Activated naive CD4-positive, alpha-beta T cell treated with anti-CD3 and anti-CD28 coated beads, Interleukin-2, amount 50 U/mL, for 72 hours (primary cell): Measurements from ENCODE around the gene HILPDA. TPM values are rescaled to one million over a fixed set of nuclear protein-coding genes. Genes with fewer than 3 reads are reported as not detected.

Experiments used
- ATAC-seq, 2 donors: fragments of 150-1000 bp; cut with Tn5 transposase; 2 replicates each; pipeline ENCODE4 v1.10.0; 2021; ENCODE audit warnings: mild to moderate bottlenecking in 2 of 2, moderate library complexity in 2 of 2
- DNase-seq, 2 donors: peaks; one replicate each; pipeline ENCODE4 v3.0.0; 2021 to 2022; ENCODE audit warnings: low spot score in 2 of 2
- H3K27ac Mint-ChIP-seq, 2 donors: one replicate each; pipeline ENCODE4 v1.8.0; 2022; ENCODE audit warnings: mild to moderate bottlenecking in 2 of 2, mixed read lengths in 2 of 2
- H3K36me3 Mint-ChIP-seq, 2 donors: one replicate each; pipeline ENCODE4 v1.8.0; 2022; ENCODE audit warnings: mixed read lengths in 2 of 2
- H3K9me3 Mint-ChIP-seq, 2 donors: one replicate each; pipeline ENCODE4 v1.8.0; 2022; ENCODE audit warnings: mixed read lengths in 2 of 2
- total RNA-seq, 2 donors: library from RNA; stranded (reverse); gene quantifications; one replicate each; pipeline ENCODE4 v1.2.3, GENCODE V29; 2022

The HILPDA gene
- total RNA-seq, 2 donors from 2014 or later, result 20.3 to 239 TPM

DNA sequence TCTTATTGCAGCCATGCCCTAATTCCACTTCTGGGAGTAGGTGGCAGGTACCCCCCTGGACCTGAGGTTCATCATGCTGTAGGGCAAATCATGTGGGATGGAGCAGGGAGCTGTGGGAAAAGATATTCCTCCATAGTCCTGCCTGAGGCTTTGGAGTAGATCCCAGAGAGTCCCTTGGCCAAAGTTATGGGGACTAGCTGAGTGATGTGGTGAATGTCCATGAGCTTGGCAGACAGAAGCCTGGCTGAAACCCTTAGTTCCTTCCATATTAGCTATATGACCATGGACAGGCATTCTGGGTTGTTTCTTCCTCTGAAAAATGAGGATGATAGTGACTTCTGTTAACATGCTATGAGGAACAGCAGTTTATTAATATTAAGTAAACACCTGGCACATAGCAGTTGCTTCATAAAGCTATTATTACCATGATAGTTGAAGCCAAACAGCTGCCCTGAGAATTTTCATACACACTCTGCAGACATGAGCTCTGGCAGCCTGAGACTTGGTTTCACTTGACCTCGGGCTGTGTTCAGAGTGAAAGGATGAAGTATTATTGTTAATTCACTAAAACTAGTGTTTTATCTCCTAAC, 30.9 kb upstream of the HILPDA start:
- ATAC-seq (no peak), DNase-seq (no peak)
- Mint-ChIP-seq H3K27ac (no peak overlapping the region), H3K36me3 (no peaks in the 10 kb centered on the region), H3K9me3 (no peaks in the 10 kb centered on the region)

DNA sequence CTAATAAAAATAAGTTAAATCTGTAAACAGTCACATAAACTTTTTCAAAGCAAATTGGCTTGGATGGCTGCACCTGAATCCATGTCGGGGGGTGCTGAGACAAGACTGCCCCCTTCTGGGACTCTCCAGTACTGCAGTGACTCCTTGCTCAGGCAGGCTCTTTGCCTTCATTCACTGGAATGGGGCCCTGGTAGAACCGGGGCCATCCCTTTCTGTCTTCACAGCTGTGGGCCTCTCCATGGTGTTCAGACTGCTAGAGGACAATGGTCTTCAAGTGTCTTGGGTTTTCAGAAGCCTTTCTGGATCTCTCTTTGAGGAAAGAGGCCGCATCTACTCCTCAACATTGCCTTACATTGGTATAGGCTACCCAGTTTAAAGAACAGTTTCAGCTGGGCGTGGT, 29.8 kb upstream of the HILPDA start:
- H3K36me3 Mint-ChIP-seq, result no peaks in the 10 kb centered on the region
- H3K27ac Mint-ChIP-seq, result no peak overlapping the region
- peak; percentile 73 to 89 for DNase-seq
- peak; percentile 79 to 84 for ATAC-seq
- H3K9me3 Mint-ChIP-seq, result no peaks in the 10 kb centered on the region

DNA sequence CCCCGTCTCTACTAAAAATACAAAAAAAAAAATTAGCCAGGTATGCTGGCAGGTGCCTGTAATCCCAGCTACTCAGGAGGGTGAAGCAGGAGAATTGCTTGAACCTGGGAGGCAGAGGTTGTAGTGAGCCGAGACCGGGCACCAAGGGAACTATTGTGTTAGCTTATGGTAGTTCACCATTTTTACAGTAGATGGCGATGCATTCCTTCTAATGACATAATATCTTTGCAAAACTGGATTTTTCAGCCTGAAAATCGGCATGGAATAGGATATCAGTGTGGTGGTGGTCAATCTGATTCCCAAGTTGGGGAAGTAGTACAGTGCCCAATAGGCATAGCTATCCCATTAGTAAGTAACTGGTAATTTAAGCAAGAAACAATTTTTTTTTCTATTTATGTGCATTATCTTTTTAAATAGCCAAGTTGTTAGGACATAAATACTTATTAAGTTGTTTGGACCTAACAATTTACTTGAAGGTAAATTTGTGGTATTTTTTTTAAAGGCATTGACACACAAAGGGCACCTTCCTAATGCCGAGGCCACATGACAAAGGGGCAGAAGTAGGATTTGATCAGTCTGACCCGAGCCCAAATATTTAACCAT, 28.3 kb upstream of the HILPDA start:
- no peaks in the 10 kb centered on the region for H3K9me3 Mint-ChIP-seq
- DNase-seq, result no peak
- no peaks in the 10 kb centered on the region for H3K36me3 Mint-ChIP-seq
- H3K27ac Mint-ChIP-seq, result no peak overlapping the region
- peak; percentile 61 to 69 for ATAC-seq

DNA sequence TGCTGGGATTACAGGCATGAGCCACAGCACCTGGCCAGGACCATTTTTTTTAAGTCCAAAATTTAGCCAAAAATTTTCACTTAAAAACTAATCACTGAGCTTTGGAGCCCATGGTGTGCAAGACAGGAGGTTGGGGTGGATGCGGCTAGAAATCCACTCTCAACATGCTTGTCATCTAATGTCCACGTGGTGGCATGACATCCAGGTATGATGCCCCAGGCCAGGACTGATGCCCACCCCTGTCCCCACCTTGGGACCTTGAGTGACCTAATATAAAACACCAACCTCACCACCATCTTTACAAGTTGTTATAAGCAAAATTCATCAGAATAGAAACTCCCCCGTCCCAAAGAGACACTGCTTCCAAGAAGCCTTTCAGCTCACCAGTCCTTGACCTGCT, 25.5 kb upstream of the HILPDA start:
- no peak for DNase-seq
- no peak for ATAC-seq
- no peaks in the 10 kb centered on the region for H3K36me3 Mint-ChIP-seq
- no peak overlapping the region for H3K27ac Mint-ChIP-seq
- no peaks in the 10 kb centered on the region for H3K9me3 Mint-ChIP-seq

DNA sequence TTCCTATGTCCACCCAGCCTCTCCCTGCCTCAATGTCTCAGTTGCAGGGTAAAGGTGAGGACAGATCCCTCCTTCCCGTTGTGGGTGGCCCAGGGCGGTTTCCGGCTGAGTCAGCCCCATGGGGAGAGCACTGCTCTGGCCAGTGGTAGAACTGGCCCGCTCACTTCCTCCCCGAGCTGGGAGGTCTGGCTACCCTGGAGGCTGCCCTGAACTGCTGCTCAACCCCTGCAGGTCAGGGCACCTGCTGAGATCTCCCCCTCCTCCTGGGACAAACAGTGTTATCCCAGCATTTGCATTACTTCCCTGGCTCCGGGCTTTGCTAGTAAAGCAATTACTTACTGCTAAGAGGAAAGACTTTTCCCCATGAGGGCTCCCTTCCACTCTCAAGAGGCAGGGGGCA, 24.5 kb upstream of the HILPDA start:
- no peak overlapping the region for H3K27ac Mint-ChIP-seq
- DNase-seq (no peak), ATAC-seq (no peak)
- no peaks in the 10 kb centered on the region for H3K36me3 Mint-ChIP-seq
- no peaks in the 10 kb centered on the region for H3K9me3 Mint-ChIP-seq

DNA sequence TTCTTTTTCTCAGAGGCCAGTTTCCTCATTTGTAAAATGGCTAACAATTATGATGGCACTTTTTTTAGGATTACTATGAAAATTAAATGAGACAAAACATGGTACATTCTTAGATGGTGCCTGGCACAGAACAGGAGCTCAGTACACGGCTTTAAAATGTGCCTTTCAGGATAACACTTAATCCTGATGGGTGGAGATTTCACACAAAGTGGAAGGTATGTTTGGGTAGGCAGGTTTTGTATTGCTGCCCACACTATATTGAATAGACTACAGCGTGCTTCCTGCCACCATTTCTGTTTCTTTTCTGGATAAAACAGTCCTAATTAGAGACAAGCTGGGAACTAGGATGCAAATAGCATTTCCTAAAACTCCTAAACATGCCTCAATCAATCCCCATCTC, 23.9 kb upstream of the HILPDA start:
- DNase-seq (no peak), ATAC-seq (no peak)
- H3K9me3 Mint-ChIP-seq, result no peaks in the 10 kb centered on the region
- H3K36me3 Mint-ChIP-seq, result no peaks in the 10 kb centered on the region
- H3K27ac Mint-ChIP-seq, result no peak overlapping the region

DNA sequence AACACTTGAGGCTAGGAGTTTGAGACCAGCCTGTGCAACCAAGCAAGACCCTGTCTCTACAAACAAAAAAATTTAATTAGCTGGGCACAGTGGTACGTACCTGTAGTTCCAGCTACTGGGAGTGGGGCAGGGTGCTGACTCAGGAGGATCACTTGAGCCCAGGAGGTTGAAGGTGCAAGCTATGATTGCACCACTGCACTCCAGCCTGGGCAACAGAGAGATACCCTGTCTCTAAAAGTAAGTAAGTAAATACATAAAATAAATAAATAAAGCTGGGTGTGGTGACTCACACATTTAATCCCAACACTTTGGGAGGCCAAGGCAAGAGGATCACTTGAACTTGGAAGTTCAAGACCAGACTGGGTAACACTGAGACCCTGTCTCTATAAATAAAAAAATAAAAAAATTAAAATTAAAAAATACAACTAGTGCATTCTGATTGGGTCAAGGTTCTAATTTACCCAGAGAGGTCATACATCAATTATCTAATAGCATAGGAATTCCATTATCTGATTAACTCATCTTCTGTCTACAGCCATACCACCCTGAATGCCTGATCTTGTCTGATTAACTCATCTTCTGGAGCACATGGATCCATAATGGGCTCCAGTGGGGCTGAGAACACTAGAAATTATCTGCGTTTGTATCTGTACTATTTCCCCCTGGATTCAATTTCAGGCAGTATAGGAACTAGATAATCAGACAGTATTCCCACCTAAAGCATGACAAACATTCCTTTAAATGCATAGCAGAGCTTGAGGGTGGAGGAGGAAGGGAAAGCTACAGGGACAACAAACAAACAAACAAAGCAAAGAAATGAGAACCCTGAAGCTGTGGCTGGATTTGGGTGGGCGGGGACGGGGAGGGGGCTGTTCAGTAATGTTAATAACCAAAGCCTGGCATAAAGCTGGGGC, 21.0 kb upstream of the HILPDA start:
- Mint-ChIP-seq H3K36me3 (no peaks in the 10 kb centered on the region), H3K27ac (no peak overlapping the region), H3K9me3 (no peaks in the 10 kb centered on the region)
- DNase-seq (no peak), ATAC-seq (no peak)

DNA sequence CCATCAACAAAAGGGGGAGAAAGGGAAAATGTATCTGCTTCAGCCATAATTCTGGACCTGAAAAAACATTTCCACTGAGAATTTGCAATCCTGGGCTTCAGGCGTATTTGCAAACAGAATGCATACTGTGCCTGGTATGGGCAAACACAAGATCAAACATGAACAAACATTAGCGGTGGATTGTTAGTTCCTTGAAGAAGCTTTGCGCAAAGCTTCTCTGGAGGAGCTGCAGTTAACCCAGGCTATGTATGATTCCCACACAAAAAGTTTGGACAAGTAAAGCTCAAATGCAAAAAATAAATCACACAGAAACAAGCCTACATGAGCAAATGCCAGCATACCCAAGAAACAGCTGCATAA, 20.4 kb upstream of the HILPDA start:
- ATAC-seq, result no peak
- Mint-ChIP-seq H3K9me3 (no peaks in the 10 kb centered on the region), H3K36me3 (no peaks in the 10 kb centered on the region), H3K27ac (no peak overlapping the region)
- DNase-seq, result no peak

DNA sequence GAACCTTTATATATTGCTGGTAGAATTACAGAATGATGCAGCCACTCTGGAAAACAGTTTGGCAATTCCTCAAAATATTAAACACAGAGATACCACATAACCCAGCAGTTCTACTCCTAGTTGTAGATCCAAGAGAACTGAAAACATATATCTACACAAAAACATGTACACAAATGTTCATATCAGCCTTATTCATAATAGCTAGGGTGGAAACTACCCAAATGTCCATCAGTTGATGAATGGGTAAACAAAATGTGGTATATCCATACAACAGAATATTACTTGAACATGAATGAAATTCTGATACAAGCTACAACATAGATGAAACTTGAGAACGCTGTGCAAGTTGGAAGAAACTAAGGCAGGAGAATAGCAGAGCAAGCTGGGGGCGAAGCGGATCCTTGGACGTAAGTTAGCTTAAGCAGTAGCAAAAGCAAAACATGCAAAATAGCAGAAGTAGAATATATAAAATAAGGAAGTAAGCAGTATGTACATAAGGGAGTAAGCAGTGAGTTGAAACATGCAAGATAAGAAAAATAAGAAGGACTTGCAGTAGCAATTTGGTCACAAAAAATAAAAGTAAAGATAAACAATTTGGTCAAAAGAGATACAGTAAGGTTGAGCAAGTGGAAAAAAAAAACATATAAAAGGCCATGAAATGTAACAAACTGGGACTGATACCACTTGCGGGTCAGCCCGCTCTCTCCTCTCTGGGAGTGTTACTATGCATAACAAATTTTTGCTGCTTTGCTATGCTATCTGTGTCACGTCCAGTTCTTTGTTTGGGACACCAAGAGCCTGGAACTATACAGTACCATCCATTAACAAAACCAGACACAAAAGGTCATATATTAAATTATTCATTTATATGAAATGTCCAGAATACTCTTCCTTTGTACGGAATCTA, 18.0 kb upstream of the HILPDA start:
- DNase-seq, result no peak
- no peaks in the 10 kb centered on the region for H3K36me3 Mint-ChIP-seq
- H3K9me3 Mint-ChIP-seq, result no peaks in the 10 kb centered on the region
- ATAC-seq, result no peak
- H3K27ac Mint-ChIP-seq, result peak overlapping the region in 1 of 2 donors; percentile 3

DNA sequence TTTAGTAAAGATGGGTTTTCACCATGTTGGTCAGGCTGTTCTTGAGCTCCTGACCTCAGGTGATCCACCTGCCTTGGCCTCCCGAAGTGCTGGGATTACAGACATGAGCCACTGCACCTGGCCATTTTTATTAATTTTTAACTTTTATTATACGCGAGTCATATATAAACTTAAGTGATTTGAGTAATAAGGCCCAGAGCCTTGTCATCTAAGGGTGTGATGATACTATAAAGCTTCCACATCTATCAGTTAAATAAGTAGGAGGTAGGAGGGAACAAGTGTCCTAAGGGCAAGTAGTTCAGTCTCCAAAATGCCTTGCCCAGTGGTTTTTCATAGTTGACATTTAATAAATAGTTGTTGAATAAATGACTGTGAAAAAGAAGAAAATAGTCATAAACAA, 13.3 kb upstream of the HILPDA start:
- no peak for ATAC-seq
- DNase-seq, result no peak
- H3K9me3 Mint-ChIP-seq, result no peaks in the 10 kb centered on the region

DNA sequence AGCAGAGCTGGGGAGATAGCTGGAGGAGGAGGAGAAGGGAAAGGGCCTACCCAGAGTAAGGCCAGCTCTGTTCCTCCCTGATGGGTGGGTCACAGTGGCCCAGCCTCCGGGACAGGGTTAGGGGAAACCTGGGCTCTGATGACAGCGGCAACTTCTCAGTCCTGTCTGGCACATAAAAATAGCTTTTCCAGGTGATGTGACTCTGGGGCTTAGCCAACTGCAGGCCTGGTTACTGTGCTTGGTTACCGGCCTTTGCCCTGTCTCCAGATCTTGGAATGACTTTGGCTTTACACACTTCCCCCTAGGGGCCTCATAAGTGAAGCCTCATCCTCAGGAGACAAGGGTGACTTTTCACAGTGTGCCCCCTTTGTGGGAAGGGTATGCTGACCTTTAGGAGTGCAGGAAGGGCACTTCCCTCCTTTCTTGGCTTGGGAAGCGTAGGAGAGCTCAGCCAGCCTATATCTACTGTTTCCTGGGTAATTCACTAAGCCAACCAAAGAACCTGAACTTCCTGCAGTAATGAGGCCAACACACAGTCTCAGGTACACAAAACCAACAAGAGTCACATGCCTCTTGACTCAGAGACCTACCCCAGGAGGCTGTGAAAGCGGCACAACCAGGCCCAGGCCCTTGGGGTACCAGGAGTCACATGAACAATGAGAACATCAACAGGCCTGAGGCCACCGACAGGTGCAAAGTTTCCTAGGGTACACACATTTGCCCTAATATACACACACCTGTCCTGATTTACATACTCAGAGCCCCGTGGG, 11.7 kb upstream of the HILPDA start:
- Mint-ChIP-seq H3K36me3 (no peaks in the 10 kb centered on the region), H3K27ac (no peak overlapping the region)
- ATAC-seq, result peak in 1 of 2 donors; percentile 74

More for the DNA sequence above, 13.3 kb upstream of the HILPDA start:
- no peaks in the 10 kb centered on the region for H3K36me3 Mint-ChIP-seq
- no peak overlapping the region for H3K27ac Mint-ChIP-seq

DNA sequence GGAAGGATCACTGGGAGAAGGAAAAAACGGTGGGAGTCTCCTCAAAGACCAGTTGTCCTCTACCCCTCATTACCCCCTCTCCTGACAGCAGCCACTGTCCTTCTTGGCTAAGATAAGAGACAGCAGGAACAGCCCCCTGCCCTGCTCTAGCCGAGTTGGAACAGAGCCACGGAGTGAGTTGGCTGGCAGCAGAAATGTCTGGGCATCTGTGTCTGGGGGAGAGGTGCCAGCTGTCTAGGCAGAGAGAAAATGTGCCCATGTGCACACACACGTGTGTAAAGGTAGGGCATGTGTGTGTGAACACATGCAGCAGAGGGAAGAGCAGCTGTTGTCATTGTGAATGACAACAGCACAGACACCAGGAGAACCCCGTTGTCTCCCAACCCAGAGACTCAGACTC, 9.4 kb upstream of the HILPDA start:
- Mint-ChIP-seq H3K27ac (peak overlapping the region in 1 of 2 donors; percentile 17), H3K9me3 (no peaks in the 10 kb centered on the region), H3K36me3 (peaks cover 0 to 6% of the 10 kb centered on the region in 2 donors)
- no peak for ATAC-seq
- DNase-seq, result no peak

More for the DNA sequence above, 11.7 kb upstream of the HILPDA start:
- DNase-seq, result no peak
- H3K9me3 Mint-ChIP-seq, result no peaks in the 10 kb centered on the region

DNA sequence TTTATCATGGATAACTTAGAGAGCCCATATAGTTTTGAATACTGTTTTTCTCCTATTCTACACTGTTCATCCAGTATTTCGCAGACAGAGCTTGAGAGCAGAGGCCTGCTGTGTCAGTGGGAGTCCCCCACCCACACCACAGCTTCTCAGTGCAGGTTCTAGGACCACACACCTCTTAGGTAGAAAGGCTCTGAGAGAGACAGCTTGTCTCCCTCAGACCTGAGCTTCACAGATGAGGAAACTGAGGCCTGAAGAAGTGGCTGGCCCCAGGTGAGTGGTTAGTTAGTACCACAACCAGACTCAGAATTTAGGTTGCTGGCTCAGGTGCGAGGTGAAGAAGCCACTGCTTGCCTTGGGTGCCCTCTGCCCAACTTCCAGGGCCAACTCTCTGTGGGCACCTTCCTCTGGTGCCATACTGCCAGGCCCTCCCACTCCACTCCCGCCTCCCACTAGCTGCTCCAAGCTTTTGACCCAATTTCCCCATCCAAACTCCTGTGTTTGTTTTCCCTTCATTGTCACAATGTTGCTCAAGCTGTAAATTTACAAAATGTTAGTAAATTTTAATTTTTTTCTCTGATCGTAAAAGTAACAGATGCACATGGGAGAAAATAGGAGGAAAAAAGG, 7.6 kb upstream of the HILPDA start:
- DNase-seq, result no peak

DNA sequence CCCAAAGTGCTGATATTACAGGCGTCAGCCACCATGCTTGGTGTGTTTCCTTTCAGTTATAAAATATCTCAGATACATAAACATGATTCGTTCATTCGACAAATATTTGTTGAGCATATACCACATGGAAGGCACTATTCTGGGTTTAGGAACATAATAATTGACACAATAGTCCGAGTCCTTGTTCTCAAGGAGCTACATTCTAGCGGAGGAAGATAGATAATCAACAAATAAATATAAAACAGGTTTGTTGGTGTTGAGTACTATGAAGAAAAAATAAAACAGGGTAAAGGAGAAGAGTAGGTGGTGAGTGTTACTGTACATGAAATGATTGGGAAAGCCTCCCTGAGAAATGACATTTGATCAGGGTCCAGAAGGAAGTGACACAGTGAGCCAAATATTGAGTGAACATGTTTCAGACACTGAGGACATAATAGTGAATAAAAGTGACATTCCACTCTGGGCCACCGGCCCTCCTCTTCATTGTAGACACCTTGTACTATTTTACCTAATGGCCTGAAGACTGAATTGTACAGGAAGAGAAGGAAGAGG, 6.9 kb upstream of the HILPDA start:
- peaks cover 0 to 20% of the 10 kb centered on the region in 2 donors for H3K36me3 Mint-ChIP-seq
- peak overlapping the region in 1 of 2 donors; percentile 24 for H3K27ac Mint-ChIP-seq
- H3K9me3 Mint-ChIP-seq, result no peaks in the 10 kb centered on the region
- ATAC-seq, result no peak
- DNase-seq, result no peak

More for the DNA sequence above, 7.6 kb upstream of the HILPDA start:
- peaks cover 0 to 20% of the 10 kb centered on the region in 2 donors for H3K36me3 Mint-ChIP-seq
- ATAC-seq, result peak; percentile 34 to 48
- H3K9me3 Mint-ChIP-seq, result no peaks in the 10 kb centered on the region
- H3K27ac Mint-ChIP-seq, result no peak overlapping the region

DNA sequence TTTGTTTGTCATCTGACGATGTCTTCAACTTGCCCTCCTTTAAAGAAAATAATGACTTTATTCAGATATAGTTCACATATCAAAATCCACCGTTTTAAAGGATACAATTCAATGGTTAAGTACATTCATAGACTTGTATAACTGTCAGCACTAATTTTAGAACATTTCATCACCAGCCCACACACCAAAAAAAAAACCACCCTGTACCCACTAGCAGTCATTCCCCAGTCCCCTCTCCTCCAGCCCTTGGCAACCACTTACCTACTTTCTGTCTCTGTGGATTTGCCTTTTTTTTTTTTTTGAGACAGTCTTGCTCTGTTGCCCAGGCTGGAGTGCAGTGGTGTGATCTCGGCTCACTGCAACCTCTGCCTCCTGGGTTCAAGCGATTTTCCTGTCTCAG, 5.3 kb upstream of the HILPDA start:
- Mint-ChIP-seq H3K36me3 (peaks cover 0 to 20% of the 10 kb centered on the region in 2 donors), H3K9me3 (no peaks in the 10 kb centered on the region), H3K27ac (no peak overlapping the region)
- DNase-seq (no peak), ATAC-seq (peak; percentile 37 to 42)
